Stimulated activated CD8-positive, alpha-beta memory T cell treated with anti-CD3 and anti-CD28 coated beads, Interleukin-7, amount 100 ng/mL, for 4 hours (primary cell): Measurements from ENCODE around the gene MEF2A.
"Not testable (repeated sequence)": the region's sequence is repeated elsewhere in the genome, so short reads cannot be mapped to it uniquely, and the experiment has no call there.

Experiments used
- DNase-seq, 2 donors: peaks; one replicate each; pipeline ENCODE4 v3.0.0-alpha.2; 2020; ENCODE audit warnings: low read depth in 2 of 2

Gene MEF2A

DNA sequence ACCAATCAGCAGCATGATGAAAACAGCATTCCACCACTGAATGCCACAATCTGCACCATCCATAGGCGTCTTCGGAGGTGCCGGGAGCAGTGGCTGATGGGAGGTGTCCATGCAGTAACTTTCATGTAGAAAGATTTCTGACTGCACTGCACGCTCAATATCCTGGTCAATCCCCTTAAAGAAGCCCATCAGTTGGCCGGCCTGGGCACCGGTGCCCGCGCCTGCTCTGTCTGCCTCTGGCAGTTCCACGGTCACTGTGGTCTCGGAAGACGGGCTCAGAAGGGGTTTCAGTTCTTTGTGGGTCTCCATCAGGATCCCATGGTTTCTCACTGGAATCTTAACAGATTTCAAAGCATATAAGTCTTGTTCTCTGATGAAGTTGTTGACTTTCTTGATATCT, 163.5 kb downstream of the MEF2A start:
- DNase-seq: no peak

DNA sequence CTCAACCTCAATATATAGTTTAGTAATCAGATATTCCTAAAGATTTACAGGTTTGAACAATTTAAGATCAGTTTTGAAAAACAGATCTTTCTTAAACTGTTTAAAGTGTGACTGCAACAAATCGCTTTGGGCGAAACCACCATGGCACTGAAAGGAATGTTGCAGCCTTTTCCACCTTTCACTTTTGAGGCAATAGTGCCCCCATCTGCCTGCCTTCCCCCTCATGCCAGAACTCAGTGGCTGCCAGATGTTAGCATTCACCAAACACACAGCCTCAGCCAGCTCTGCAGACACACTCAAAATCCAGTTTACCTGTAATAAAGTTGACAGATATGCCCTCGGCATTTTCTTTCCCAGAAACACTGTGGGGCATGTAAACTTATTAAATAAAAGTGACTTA, 164.1 kb downstream of the MEF2A start:
- DNase-seq: no peak

DNA sequence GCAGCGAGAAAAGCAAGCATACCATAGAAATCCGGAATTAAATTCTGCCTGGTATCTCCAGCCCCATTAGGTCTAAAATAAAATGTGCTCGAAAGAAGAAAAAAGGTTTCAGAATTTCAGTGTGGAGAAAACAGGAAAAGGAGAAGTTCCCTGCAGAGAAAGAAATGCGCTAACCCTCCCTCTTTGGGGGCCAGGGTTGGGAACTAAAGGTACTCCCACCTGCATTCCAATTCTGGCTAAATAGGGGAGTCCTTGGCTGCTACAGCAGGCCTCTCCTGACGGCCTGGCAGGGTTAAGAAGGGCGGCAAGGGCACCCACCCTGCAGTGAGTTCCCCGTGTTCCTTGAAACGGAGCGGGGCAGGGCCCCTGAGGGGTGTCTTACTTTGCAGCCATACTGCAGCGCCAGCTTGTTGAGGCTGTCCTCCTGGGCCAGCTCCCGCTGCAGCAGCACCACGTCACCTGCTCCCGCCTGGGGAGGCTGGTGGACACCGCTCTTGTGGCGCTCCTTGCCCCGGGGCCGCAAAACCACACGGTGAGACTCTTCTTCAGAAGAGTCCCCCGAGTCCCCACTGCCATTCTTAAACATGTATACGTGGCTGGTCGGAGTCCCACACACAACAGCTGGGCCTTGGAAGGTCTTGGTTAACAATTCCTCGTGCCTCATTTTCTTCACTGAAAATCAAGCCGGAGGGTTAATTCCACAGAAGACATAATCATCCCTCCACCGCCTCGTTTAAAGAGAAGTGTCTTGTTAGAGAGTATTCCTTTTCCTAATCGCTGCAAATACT, 165.7 kb downstream of the MEF2A start:
- DNase-seq: no peak

DNA sequence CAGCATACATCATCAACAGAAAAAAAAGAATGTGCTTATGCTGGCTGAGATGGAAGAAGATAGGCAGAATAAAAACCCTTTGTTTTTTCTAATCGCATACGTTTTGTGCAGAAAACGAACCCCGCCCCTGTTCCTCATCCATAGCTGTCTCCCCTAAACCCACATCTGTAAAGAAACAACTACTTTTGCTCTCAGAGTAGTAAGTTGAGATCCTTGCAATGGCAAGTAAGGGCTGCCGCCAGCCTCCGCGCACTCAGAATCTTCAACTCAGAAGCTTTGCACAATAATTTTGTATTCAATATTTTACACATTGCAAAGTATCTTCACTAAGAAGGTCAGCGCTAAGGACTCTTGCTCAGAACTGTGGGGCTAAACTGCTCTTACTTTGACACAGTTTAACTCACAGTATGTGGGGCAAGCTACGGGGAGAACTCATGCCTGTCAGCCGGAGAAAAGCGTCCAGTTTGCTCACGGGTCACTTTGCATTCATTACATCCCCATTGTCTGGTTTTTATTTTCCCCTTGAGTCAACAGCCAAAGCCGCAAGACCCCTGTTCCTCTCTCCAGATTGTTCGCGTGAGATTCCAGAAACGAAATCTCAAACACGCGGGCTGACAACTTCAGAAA, 166.5 kb downstream of the MEF2A start:
- DNase-seq: no peak

DNA sequence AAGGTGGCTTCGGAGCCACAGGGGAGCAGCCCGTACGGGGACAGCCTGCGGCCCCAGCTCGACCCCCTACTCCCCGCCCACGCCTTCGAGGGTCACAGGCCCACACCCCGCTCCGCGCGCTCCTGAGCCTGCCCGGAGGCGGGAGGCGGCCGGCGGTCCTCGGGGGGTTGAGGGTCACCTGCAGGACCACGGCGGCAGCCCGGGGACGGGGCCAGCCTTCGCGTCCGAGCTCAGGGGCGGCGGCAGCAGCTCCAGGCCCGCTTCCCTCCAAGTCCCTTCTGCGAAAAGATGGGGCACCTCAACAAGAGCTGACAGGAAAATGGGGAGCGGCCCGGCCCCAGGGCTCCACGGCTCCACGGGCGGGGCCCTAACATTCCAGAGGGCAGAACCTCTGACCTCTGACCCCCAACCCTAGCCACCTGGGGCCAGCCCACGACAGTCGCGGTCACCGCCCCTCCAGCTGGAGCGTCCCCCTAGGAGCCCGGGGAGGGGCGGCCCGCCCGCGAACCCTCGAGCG, 167.0 kb downstream of the MEF2A start:
- no peak for DNase-seq

DNA sequence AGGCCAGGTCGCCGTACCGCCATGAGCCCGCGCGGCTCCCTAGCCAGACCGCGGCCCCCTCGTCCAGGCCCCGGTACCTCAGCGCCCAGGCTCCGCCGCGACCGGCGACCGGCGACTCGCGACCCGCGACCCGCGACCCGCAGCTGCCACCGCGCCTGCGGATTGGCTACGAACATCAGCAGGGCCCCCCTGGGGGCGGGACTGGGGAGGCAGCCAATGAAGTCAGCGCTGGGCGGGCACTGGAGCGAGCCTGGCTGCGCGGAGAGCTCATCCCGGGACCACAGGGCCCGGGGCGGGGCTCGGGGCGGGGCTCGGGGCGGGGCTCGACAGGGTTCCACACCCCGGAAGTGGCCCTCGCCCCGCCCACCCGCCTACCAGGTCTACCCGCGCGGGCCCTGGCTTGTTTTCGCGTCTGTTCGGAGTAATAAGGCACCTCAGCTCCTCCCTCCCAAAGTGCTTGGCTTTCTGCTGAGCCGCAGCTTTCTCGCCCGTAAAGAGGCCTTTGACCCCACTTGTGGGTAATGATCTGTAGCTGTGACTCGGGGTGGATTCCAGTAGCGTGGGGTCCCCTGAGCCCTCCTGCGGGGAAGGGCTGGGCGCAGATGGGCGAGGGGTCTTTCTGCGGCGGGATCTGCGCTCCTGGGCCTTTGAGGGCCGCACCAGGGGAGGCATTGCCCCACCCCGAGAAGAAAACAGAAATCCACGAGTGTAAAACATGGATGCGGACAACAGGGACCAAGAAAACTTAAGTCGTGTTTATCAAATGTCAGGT, 167.7 kb downstream of the MEF2A start, which contains the start of gene LYSMD4:
TSS of gene LYSMD4 (minus strand) at position 170 of the 772 bp plus-strand sequence. CDS start 1,438 bp downstream, outside the sequence.
- peak; percentile 96 to 99 for DNase-seq

DNA sequence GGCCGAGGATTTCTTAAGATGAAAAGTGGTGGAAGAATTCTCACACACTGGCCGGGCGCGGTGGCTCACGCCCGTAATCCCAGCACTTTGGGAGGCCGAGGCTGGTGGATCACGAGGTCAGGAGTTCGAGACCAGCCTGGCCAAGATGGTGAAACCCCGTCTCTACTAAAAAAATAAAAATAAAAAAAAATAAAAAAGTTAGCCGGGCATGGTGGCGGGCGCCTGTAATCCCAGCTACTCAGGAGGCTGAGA, 168.2 kb downstream of the MEF2A start:
- DNase-seq: not testable (repeated sequence)

DNA sequence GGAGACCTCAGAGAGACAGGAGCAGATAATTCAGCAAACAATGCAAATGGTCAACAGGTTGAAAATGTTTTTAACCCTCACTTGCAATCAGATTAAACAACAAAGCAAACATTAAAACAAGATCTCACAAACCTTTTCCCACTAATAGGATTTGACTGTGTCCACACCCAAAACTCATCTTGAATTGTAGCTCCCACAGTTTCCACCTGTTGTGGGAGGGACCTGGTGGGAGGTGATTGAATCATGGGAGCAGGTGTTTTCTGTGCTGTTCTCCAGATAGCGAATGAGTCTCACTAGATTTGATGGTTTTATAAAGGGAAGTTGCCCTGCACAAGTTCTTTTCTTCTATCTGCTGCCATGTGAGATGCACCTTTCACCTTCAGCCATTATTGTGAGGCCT, 168.8 kb downstream of the MEF2A start:
- DNase-seq: no peak

DNA sequence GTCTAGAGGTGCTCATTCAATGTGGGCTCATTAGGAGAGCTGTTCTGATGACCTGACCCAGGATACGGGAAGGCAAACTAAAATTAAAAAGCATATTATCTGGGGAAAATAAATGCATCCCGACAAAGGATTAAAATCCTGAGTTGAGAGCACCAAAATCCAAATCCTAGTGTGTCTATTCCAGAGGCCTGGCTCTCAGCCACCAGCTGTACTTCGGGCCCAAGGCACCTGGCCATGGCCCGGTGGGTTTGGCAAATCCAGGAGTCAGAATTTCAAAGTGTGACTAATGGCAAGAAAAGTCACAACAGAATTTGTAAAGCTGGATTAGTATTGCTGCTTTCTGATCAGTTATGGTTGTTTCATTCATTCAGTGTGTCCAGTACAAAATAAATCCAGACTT, 170.1 kb downstream of the MEF2A start:
- DNase-seq: no peak

DNA sequence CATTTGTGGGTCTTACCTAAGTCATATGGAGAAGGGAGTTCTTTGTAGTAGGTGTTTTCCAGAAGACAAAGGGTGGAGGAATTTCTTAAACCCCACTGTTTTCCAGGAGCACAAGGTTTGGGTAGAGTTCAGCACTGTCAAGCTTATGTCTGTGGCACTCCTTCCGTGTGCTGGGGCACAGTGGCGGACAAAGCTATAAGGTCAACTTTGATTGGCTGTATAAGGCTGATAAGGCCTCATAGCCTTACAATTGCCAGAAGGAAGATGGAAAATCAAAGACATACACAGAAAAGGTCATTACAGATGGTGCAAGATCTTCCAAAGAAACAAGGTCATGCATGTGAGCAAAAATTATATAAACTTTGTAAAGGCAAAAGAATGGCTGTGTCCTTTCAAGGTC, 170.9 kb downstream of the MEF2A start:
- no peak for DNase-seq

DNA sequence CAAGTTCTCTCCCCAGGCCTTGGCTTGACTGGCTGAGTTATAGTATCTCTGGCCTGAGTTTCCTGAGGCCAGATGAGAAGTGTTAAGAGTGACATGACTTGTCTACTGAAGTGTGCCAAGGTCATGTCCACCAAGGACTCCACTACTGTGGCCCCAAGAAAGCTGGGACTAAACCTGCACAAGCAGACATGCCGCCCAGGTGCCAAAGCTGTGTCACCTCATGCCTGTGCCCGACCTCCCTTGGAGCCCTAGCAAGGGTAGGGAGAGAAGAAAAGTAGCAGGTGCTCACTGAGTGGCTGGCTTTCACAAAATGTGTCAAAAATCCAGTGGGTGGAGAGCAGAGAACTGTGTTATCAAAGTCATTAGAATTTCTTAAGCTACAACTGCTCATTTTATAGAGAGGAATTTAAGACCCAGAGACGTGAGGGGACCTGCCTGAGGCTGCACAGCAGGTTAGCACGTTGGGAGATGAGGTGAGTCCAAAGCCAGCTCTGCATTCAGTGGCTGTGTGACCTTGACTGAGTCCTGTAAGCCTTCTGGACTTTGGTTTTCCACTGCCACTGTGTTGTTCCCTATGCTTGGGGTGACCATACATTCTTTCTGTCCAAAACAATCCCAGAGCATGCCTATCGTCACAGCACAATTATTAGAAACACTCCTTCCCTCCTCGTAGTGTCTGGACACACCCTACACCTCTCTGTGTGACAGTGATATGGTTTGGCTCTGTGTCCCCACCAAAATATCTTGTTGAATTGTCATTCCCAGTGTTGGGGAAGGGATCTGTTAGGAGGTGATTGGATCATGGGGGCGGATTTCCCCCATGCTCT, 172.4 kb downstream of the MEF2A start:
- no peak for DNase-seq

DNA sequence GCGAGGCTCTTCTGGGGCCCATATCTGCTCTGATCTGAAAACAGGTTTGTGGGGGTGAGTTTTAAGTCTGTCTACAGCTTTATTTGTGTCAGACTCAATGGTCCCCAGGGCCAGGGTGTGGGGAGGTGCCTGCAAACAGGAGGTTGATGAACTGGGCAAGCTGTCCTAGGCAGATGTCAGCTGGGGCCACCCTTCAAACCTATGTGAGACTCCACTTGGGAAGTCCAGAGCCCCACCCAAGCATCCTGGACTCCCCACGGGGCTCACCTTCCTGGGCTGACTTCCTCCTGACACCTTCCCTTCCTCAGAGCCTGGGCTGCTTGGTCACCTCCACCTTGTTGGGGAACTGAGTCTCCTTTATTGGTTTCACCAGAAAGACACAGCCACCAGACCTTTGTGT, 176.1 kb downstream of the MEF2A start:
- DNase-seq: no peak

DNA sequence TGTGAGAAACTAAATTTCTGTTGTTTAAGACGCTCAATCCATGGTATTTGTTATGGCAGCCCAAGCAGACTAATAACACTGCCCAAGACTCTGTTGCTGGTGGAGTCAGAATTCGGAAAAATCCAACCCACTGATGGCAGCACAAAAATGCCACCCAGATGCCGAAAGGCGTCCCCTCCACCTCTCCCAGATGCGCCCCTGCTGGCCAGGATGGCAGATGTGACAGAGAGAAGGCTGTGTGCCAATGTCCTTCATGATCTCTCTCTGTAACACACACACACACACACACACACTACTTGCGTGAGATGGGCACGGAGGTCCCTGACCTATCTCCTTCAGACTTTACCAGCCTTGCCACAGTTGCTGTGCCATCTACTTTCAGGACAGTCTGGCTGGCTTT, 178.4 kb downstream of the MEF2A start:
- DNase-seq: no peak

DNA sequence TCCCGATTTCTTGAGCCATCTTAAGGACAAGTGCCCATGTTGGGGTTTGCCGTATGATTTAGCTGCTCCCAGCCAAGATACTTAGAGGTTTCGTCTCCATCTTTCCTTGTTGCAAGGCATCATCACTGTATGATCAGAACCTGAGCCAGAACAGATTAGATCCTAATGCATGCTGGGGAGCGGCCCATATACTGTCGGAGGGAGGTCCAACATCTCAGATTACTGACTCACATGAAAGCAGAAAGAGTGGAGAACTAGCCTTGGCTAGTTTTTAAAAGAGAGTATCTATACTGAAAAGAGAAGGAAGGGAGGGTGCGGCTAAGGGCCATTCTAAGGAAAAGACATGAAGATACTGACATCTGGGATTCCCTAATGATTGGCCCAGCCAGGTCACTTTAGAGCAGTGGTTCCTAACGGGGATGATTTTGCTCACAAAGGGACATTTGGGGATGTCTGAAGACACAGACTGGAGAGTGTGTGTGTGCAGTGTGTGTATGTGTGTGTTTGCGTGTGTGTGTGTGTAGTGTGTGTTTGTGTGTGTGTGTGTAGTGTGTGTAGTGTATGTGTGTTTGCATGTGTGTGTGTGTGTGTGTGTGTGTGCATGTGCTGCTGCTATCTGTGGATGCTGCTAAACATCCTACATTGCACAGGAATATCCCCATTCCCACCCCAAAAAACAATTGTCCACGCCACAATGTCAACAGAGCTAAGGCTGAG, 179.7 kb downstream of the MEF2A start:
- DNase-seq: no peak

DNA sequence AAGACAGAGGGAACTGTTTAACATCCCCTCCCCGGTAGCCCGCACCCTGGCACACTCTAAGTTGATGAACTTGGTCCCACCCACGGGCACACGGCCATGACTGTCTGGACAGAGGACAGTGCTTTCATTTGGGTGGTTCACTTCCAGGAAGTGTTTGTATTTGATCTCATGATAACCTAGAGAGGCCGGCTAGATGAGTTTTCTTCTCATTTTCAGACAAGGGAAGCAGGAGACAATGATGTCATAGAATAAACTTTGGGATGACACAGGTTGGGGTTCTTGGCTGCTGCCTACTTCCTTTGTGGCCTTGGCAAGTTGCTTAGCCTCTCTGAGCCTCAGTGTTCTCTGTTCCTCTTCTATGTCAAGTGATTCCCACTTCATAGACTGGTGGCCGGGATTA, 183.6 kb downstream of the MEF2A start:
- DNase-seq: no peak

DNA sequence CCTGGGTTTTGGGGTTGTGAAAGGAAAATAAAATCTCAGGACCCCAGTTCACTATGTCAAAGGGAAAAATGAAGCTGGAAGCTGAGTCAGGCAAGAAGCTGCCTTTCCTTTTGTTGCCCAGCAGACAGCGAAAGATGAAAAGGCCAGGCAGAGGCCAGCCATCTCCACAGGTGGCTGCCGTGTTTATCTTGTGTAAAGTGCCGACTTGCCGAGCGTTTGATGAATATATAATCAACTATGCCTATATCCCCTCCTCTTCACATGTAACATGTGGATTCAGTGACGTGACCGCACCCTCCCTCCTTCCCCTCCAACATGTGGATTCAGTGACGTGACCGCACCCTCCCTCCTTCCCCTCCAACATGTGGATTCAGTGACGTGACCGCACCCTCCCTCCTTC, 184.5 kb downstream of the MEF2A start:
- not testable (repeated sequence) for DNase-seq

DNA sequence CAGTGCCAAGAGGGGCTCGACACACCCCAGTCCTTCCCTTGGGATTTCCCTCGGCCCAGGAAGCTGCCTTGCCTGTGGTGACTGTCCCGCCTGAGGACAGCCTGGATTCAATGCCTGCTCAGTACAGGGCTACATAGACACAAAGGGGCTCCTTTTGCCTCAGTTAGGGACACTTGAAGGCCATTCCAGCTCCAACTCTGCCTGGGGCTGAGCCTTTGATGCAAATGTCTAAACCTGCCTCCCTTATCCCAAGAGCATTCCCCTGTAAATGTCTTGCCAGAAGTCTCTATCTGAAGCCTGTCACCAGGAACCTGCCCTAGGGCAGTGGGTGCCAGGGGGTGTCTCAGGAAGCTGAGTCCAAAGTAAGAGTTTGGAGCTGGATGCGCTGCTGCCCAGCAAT, 186.8 kb downstream of the MEF2A start:
- DNase-seq: no peak

DNA sequence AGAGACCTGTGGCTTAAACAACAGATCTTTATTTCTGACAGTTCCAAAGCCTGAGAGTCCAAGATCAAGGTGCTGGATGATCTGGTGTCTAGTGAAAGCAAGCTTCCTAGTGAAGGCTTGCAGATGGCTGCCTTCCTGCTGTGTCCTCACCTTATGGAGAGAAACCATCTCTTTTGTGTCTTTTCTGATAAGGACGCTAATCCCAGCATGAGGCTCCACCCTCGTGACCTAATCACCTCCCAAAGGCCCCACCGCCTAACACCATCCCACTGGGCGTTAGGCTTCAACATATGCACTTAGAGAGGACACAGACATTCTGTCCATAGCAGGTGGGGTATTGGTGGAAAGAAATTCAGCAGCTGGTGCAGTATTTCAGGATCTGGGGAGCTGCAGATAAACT, 187.3 kb downstream of the MEF2A start:
- no peak for DNase-seq

DNA sequence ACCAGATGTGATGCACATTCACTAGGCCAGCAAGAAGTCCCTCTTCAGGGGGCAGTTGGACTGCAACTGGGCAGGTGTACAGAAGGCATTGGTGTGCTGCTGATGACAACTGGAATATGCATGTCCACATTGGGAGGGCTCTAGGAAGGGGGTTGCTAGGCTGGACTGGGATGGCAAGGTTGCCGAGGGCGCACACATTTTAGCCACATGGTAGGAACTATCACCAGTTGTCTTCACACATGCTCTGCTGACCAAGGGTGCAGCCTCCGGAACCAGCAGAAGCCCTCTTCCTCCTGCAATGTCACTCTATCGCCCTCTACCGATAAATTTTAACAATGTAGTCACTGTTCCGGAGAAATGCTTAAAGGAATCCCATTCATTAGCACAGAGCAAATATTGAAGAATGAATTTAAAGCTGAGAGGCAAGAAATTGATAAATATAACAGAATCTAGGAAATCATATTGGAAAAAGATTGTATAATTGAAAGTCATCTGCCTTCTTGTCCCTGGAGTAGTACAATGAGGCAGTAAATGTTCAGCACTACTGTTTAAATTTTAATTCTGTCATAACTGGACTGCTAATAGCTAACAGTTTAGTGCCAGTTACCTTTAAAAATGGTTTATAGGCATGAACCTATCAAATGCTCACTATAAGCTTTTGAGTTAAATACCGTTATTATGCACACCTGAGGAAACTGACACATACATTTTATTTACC, 190.1 kb downstream of the MEF2A start:
- no peak for DNase-seq

DNA sequence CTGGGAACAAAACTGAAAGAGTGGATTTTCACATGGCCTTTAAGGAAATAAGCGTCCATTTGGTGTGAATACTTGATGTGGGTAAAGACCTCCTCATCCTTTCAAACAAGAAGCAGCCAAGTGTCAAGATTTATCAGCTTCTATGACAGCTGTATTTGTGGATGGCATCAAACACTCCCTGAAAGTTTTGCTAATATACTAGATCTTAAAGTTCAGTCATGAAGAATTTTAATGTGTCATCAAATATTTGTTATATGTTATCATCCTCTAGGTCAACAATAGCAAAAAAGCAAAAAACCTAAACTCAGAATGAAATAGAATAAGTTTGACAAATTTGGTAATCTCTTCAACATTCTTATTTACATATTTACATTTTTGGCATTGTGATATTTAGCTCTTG, 196.5 kb downstream of the MEF2A start:
- DNase-seq: no peak

DNA sequence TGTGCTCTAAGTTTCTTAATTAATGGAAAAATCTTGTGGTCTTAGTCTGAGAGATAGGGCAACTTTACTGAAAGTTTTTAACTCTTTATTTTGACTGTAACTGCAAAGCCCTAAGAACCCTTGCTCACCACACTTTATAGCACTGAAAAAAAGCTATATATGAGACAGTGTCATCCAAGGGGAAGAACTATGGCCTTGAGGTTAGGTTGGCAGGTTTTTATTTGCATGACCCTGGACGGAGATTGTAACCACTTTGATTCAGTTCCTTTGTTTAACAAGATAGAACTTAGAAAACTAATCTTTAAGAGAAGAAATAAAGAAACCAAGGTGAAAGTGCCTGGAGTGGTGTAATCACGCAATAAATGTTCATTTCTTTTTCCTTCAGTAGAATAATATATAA, 198.0 kb downstream of the MEF2A start:
- DNase-seq: no peak
